HG02943 (cell line): Measurements from ENCODE around the gene LARP7.

Source experiments
- ATAC-seq: cut with Tn5 transposase; IDR thresholded peaks from one replicate; pipeline ENCODE4 v1.9.1; 2021; ENCODE audit warnings: mild to moderate bottlenecking, low read depth, moderate library complexity; ENCODE audit not compliant: unreplicated experiment

LARP7 gene

DNA sequence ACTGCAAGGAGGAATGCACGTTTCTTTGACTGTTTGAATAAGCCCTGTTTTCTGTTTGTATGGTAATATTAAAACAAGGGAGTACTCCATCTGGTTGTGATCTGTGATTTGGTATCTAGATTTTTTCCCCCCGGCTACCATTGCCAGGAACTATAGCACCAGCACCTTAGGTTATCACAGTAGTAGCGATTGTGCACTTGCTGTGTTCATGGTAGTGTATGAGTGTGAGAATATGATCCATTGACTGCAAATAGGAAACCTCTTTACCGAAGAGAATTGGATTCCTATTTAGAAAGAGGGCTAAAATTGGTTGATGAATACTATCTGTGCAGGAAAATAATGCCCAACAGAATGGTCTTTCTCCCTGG, 69.9 kb downstream of the LARP7 start:
- no peak for ATAC-seq
